ENCODE data around the gene PEAK1.

- TF ChIP-seq CTCF (IDR thresholded peaks at IDR 0.05; ENCODE audit: insufficient read depth, low read length, poor library complexity, severe bottlenecking) (no peak), EZH2phosphoT487 (conservative IDR thresholded peaks at IDR 0.05; ENCODE audit: low read length) (no peak)
These were observed 6.5 kb upstream of the PEAK1 start for GRCh38 chr15:77426377-77426776.

Data from SU-DHL-6 (cell line).